Activated naive CD8-positive, alpha-beta T cell treated with anti-CD3 and anti-CD28 coated beads for 36 hours (primary cell): ENCODE results near the gene SIGLEC8. TPM values are rescaled to one million over a fixed set of nuclear protein-coding genes. Genes with fewer than 3 reads are reported as not detected.

ENCODE experiments used
- DNase-seq: peaks from one replicate; pipeline ENCODE4 v3.0.0; 2021
- H3K27ac Mint-ChIP-seq: one replicate; pipeline ENCODE4 v1.8.0; 2022; ENCODE audit warnings: mild to moderate bottlenecking, moderate library complexity, mixed read lengths
- H3K27me3 Mint-ChIP-seq: one replicate; pipeline ENCODE4 v1.8.0; 2022; ENCODE audit warnings: mild to moderate bottlenecking, mixed read lengths
- H3K36me3 Mint-ChIP-seq: one replicate; pipeline ENCODE4 v1.8.0; 2021; ENCODE audit warnings: mild to moderate bottlenecking, mixed read lengths
- H3K4me1 Mint-ChIP-seq: one replicate; pipeline ENCODE4 v1.8.0; 2021; ENCODE audit warnings: mixed read lengths
- H3K4me3 Mint-ChIP-seq: one replicate; pipeline ENCODE4 v1.8.0; 2022; ENCODE audit warnings: mild to moderate bottlenecking, moderate library complexity, mixed read lengths
- H3K9me3 Mint-ChIP-seq: one replicate; pipeline ENCODE4 v1.8.0; 2022; ENCODE audit warnings: mixed read lengths
- total RNA-seq, 2 experiments: library from RNA; stranded (reverse); gene quantifications; one replicate each; pipeline ENCODE4 v1.2.3, GENCODE V29; 2021

Gene SIGLEC8
- total RNA-seq, 2 experiments from 2014 or later, result not detected

- Mint-ChIP-seq H3K27ac (no peak overlapping the region), H3K36me3 (no peaks in the 10 kb centered on the region), H3K9me3 (no peaks in the 10 kb centered on the region), H3K27me3 (peaks cover 24% of the 10 kb centered on the region), H3K4me3 (no peak overlapping the region), H3K4me1 (peaks cover 8% of the 10 kb centered on the region)
- no peak for DNase-seq
Observed at GRCh38 chr19:51415187-51415586, 43.1 kb downstream of the SIGLEC8 start.

GRCh38 chr19:51410950-51411748 is 47.1 kb downstream of the SIGLEC8 start:
- DNase-seq, result no peak
- Mint-ChIP-seq H3K27ac (no peak overlapping the region), H3K27me3 (peaks cover 10% of the 10 kb centered on the region), H3K9me3 (no peaks in the 10 kb centered on the region), H3K4me3 (no peak overlapping the region), H3K36me3 (no peaks in the 10 kb centered on the region), H3K4me1 (no peaks in the 10 kb centered on the region)

- no peak overlapping the region for H3K27ac Mint-ChIP-seq
- DNase-seq, result no peak
- H3K9me3 Mint-ChIP-seq, result peaks cover 3% of the 10 kb centered on the region
- no peaks in the 10 kb centered on the region for H3K4me1 Mint-ChIP-seq
- peaks cover 11% of the 10 kb centered on the region for H3K27me3 Mint-ChIP-seq
- peaks cover 15% of the 10 kb centered on the region for H3K36me3 Mint-ChIP-seq
- no peak overlapping the region for H3K4me3 Mint-ChIP-seq
Observed at GRCh38 chr19:51407511-51408131, 50.6 kb downstream of the SIGLEC8 start.

- peaks cover 11% of the 10 kb centered on the region for H3K9me3 Mint-ChIP-seq
- H3K4me1 Mint-ChIP-seq, result peaks cover 11% of the 10 kb centered on the region
- no peak overlapping the region for H3K27ac Mint-ChIP-seq
- H3K27me3 Mint-ChIP-seq, result peaks cover 8% of the 10 kb centered on the region
- H3K36me3 Mint-ChIP-seq, result peaks cover 29% of the 10 kb centered on the region
- H3K4me3 Mint-ChIP-seq, result no peak overlapping the region
- no peak for DNase-seq
Observed at GRCh38 chr19:51402117-51402516, 56.1 kb downstream of the SIGLEC8 start.

Other genes starting within 250 kb of the SIGLEC8 start
- under 1 TPM; 0.24 to 0.62 TPM for gene CD33, start 233.4 kb downstream of the SIGLEC8 start, total RNA-seq
- gene SIGLECL1, start 207.4 kb downstream of the SIGLEC8 start, total RNA-seq, result not detected
- under 1 TPM; 0.12 to 0.18 TPM for gene IGLON5, start 146.8 kb downstream of the SIGLEC8 start, total RNA-seq
- 1 to 10 TPM; 1.3 to 1.6 TPM for gene VSIG10L, start 116.3 kb downstream of the SIGLEC8 start, total RNA-seq
- gene ETFB, start 92.1 kb downstream of the SIGLEC8 start, total RNA-seq, result 100 to 1,000 TPM; 115 to 130 TPM
- 1 to 10 TPM; 2.0 to 3.8 TPM for gene CLDND2, start 89.5 kb downstream of the SIGLEC8 start, total RNA-seq
- gene NKG7, start 85.8 kb downstream of the SIGLEC8 start, total RNA-seq, result 10 to 100 TPM; 85.3 to 91.9 TPM
- not detected for gene LIM2, start 70.5 kb downstream of the SIGLEC8 start, total RNA-seq
- gene C19orf84, start 67.9 kb downstream of the SIGLEC8 start, total RNA-seq, result under 1 TPM in 1 of 2 experiments, not detected in 1; 0.39 TPM
- gene SIGLEC10, start 40.8 kb downstream of the SIGLEC8 start, total RNA-seq, result not detected
- not detected for gene CEACAM18, start 20.1 kb upstream of the SIGLEC8 start, total RNA-seq
- under 1 TPM; 0.33 to 0.76 TPM for gene SIGLEC12, start 43.3 kb upstream of the SIGLEC8 start, total RNA-seq
- gene SIGLEC6, start 73.2 kb upstream of the SIGLEC8 start, total RNA-seq, result not detected
- gene ZNF175, start 112.8 kb upstream of the SIGLEC8 start, total RNA-seq, result 10 to 100 TPM in 1 of 2 experiments, 1 to 10 TPM in 1; 8.9 to 10.1 TPM
- gene SIGLEC5, start 171.9 kb upstream of the SIGLEC8 start, total RNA-seq, result not detected
- under 1 TPM; 0.14 to 0.36 TPM for gene SIGLEC14, start 188.4 kb upstream of the SIGLEC8 start, total RNA-seq
- 1 to 10 TPM; 2.0 to 2.1 TPM for gene SPACA6, start 234.9 kb upstream of the SIGLEC8 start, total RNA-seq